22Rv1 (cell line): Measurements from ENCODE around the gene FNBP1L.

Experiments used
- CTCF ChIP-seq: fragments of 450-650 bp; IDR thresholded peaks from 2 replicates; pipeline ENCODE4 v1.5.1; 2017; ENCODE audit warnings: mild to moderate bottlenecking
- ZFX ChIP-seq: fragments of 450-650 bp; IDR thresholded peaks from 2 replicates; pipeline ENCODE4 v1.6.1; 2017; ENCODE audit warnings: antibody characterized with exemption, borderline replicate concordance

- no peak for TF ChIP-seq CTCF
- TF ChIP-seq ZFX: no peak
Measured at GRCh38 chr1:93522721-93523120, 74.8 kb downstream of the FNBP1L start.
